GM12864 (cell line): ENCODE measurements around the gene SLC48A1.

Experiments
- DNase-seq: peaks from one replicate; pipeline ENCODE4 v3.0.0-alpha.2; 2011; ENCODE audit warnings: low read depth
- H3K4me3 ChIP-seq: 2 replicates; pipeline ENCODE4 v1.5.1; 2011; ENCODE audit warnings: mild to moderate bottlenecking, low read depth, low read length, control low read depth
- TF ChIP-seq, protein P1 (sequence below): IDR thresholded peaks from 2 replicates; pipeline ENCODE4 v1.5.1; 2011; ENCODE audit warnings: low read depth, mild to moderate bottlenecking, moderate library complexity, low read length, control low read depth, inconsistent platforms; ENCODE audit errors: missing control alignments

SLC48A1 gene

DNA sequence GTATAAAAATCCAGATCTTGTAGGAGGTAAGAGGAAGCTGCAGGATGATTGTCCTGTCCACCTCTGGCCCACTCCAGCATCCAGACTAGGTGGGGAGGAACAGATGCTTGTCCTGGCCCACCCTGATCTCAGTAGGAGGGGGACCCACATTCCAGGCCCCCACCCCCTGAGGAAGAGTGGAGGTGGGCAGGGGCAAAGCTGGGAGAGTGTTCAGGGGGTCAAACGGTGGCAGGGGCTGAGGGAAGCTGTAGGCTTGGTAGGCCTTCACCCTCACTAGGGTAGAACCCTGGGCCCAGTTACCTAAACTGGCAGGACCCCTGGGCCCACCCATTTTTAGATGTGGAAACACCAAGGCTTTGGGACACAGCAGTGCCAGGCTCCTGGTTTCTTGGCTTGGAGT lies 4.1 kb downstream of the SLC48A1 start:
- DNase-seq = no peak
- H3K4me3 ChIP-seq = no peak overlapping the region
- TF ChIP-seq, protein P1, sequence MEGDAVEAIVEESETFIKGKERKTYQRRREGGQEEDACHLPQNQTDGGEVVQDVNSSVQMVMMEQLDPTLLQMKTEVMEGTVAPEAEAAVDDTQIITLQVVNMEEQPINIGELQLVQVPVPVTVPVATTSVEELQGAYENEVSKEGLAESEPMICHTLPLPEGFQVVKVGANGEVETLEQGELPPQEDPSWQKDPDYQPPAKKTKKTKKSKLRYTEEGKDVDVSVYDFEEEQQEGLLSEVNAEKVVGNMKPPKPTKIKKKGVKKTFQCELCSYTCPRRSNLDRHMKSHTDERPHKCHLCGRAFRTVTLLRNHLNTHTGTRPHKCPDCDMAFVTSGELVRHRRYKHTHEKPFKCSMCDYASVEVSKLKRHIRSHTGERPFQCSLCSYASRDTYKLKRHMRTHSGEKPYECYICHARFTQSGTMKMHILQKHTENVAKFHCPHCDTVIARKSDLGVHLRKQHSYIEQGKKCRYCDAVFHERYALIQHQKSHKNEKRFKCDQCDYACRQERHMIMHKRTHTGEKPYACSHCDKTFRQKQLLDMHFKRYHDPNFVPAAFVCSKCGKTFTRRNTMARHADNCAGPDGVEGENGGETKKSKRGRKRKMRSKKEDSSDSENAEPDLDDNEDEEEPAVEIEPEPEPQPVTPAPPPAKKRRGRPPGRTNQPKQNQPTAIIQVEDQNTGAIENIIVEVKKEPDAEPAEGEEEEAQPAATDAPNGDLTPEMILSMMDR = no peak

DNA sequence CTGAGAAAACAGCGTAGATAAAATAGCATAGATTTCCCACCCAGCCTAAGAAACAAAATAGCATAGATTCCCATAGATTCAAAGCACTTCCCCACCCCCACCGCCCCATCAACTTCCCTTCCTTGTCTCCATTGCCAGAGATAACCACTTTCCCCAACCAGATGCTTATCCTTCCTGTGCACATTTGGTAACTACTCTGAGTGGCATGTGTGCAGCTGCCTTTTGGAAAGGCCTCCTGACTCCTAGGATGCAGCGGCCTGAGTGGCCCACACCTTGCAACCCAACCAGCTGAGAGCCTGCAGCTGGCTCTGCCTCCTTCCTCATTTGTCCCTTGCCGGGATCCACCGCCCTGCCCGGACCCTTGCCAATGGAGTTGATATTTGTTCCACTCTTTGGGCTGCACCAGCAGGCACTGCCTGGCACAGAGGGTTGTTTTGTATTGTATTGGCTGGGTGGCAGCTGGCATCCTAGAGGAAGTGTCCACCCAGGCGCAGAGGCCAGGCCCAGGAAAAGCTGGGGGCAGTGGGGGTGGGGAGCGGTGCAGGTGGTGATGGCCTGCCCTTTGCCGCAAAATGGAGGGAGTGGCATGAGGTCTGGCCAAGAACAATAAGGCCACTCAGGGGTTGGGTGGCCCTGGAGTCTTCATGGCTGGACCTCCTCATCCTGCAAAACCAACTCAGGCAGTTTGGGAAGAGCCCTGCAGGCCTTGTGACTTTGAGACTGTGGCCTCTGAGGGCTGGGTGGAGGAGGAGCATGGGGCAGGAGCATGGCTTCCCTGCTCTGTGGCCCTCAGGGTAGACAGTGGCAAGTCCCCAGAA lies 4.9 kb downstream of the SLC48A1 start:
- TF ChIP-seq, protein P1 = no peak
- no peak overlapping the region for H3K4me3 ChIP-seq
- no peak for DNase-seq

DNA sequence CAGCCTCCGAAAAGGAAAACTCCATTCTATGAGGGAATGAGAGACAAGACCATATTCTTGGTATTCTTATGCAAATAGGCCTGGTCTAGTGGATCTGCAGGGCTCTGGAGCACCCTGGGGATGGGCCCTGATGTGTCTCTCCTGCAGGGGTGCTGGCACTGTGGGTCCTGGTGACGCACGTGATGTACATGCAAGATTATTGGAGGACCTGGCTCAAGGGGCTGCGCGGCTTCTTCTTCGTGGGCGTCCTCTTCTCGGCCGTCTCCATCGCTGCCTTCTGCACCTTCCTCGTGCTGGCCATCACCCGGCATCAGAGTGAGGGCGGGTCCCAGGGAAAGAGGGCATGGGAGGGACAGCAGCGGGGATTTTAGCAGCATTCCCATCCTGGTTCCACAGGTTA lies 5.8 kb downstream of the SLC48A1 start:
- TF ChIP-seq, protein P1 = no peak
- no peak overlapping the region for H3K4me3 ChIP-seq
- no peak for DNase-seq

DNA sequence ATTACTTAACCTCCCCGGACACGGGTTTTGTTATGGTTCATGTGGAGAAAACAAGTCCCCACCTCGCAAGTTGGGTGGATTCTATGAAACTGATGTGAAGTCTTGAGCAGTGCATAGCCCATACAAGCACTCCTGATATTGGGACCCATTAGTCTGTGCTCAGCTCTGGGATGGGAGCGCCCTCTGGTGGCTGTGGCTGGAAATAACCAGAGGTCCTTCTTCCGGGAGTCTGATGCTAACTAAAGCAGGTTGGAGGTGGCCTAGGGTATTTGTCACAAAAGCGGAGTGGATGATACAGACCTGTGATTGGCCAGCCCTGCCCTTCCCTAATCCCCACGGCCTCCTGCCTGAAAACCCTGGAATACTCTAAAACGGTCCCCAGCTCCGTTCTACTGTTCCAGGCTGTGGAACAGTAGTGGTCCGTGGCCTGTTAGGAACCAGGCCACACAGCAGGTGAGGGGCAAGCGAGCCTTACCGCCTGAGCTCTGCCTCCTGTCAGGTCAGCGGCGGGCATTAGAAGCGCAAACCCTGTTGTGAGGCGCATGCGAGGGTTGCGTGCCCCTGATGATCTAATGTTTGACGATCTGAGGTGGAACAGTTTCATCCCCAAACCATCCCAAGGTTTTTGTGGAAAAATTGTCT lies 6.4 kb downstream of the SLC48A1 start:
- DNase-seq = peak; percentile 70
- no peak overlapping the region for H3K4me3 ChIP-seq
- TF ChIP-seq, protein P1 = peak; percentile 97

DNA sequence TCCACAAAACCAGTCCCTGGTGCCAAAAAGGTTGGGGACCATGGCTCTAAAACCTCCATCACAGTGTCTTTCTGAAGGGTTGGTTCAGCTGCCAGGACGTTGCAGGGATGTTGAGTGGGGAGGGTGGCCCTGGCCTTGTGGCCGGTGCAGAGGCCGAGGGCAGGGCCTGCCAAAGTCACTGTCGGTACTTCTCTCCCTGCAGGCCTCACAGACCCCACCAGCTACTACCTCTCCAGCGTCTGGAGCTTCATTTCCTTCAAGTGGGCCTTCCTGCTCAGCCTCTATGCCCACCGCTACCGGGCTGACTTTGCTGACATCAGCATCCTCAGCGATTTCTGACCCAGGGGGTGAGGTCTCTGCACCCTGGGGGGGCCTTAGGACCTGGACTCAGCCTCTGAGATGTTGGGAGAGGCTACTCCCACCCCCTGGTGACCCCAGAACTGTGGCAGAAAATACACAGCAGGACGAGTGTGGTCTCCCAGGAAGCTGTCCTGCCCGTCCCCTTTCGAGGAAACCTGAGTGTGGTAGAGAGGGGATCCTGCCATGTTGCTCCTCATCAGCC lies 7.0 kb downstream of the SLC48A1 start:
- TF ChIP-seq, protein P1 = no peak
- no peak overlapping the region for H3K4me3 ChIP-seq
- no peak for DNase-seq

DNA sequence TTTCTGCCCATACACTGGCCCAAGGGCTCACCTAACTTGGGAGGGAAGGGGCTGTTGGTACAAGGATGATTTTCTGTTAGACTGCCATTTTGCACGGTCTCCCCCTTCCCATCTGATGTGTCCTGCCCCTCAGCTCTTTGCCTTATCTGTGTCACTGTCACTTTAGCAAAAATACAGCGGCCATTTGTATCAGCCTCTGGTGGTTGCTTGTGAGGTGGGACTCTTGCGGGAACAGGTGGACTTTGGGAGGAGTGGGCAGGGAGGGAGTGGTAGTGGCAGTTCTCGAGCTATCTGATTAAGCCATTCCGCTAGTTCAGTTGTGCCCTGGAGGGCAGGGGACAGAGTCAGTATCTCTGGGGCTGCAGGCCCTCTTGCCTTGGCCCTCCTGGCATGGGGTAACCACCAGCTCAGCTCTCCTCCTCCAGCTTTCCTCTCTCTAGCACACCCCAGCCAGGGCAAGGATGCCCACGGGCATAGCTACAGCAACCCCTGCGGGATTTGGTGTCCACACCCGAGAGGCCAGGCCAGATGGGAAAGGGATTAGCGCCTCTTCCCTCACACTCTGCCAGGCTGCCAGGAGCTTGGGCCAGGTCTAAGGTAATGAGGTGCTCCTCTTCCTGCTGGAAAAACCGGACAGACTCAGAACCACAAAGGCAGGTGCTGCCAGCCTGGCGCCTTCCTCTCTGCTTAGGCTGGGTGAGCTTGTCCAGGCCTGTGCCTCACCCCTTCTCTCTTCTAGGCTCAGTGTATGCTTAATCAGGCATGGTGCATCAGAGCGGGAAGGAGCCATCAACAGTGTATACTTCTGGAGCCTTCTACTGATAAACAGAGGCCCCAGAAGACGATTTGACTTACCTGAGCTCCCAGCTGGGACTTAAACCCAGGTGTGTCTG lies 8.7 kb downstream of the SLC48A1 start:
- H3K4me3 ChIP-seq = no peak overlapping the region
- TF ChIP-seq, protein P1 = no peak
- no peak for DNase-seq
